MM.1S (cell line): ENCODE data around the gene MAD1L1.

Experiments used
- CTCF ChIP-seq: fragments of 300-600 bp; sonication (generic); IDR thresholded peaks from 2 replicates; pipeline ENCODE4 v1.5.1; 2016; ENCODE audit warnings: antibody characterized with exemption, low read length, mixed read lengths
- EZH2phosphoT487 ChIP-seq: fragments of 300-600 bp; sonication (generic); IDR thresholded peaks from 2 replicates; pipeline ENCODE4 v1.6.1; 2018; ENCODE audit warnings: antibody characterized with exemption, low read length

GRCh38 chr7:1975179-1975578 is 257.6 kb downstream of the MAD1L1 start:
- TF ChIP-seq CTCF = no peak
- no peak for TF ChIP-seq EZH2phosphoT487
